NCI-H446 treated with DMSO at 0.1 percent for 48 hours (cell line): Measurements from ENCODE around the gene SIL1.

Experiments
- DNase-seq: peaks from one replicate; lab custom pipeline; 2025; lab: John Stamatoyannopoulos, UW

SIL1 gene

GRCh38 chr5:138979684-138980280 lies 218.4 kb downstream of the SIL1 start:
- no peak for DNase-seq

GRCh38 chr5:138978581-138978980 lies 219.6 kb downstream of the SIL1 start:
- no peak for DNase-seq

- DNase-seq = no peak
Observed at GRCh38 chr5:138978080-138978479, 220.1 kb downstream of the SIL1 start.

GRCh38 chr5:138975098-138975847 lies 222.9 kb downstream of the SIL1 start:
- no peak for DNase-seq

- DNase-seq = peak; percentile 84
Observed at GRCh38 chr5:138974227-138975063, 223.7 kb downstream of the SIL1 start.

GRCh38 chr5:138972836-138973235 lies 225.3 kb downstream of the SIL1 start:
- no peak for DNase-seq

- DNase-seq = no peak
Observed at GRCh38 chr5:138972230-138972629, 225.9 kb downstream of the SIL1 start.

GRCh38 chr5:138969323-138970002 lies 228.7 kb downstream of the SIL1 start:
- peak; percentile 64 for DNase-seq

- DNase-seq = no peak
Observed at GRCh38 chr5:138968601-138969000, 229.6 kb downstream of the SIL1 start.

- DNase-seq = no peak
Observed at GRCh38 chr5:138967791-138968448, 230.2 kb downstream of the SIL1 start.

- no peak for DNase-seq
Observed at GRCh38 chr5:138966236-138966985, 231.8 kb downstream of the SIL1 start.

GRCh38 chr5:138965626-138966025 lies 232.5 kb downstream of the SIL1 start:
- DNase-seq = no peak

GRCh38 chr5:138964647-138965201 lies 233.4 kb downstream of the SIL1 start:
- no peak for DNase-seq

GRCh38 chr5:138963763-138964371 lies 234.3 kb downstream of the SIL1 start:
- DNase-seq = no peak

GRCh38 chr5:138962614-138963370 lies 235.4 kb downstream of the SIL1 start:
- DNase-seq = no peak

- no peak for DNase-seq
Observed at GRCh38 chr5:138961729-138962128, 236.4 kb downstream of the SIL1 start.

- no peak for DNase-seq
Observed at GRCh38 chr5:138961221-138961620, 236.9 kb downstream of the SIL1 start.

- DNase-seq = peak; percentile 60
Observed at GRCh38 chr5:138960145-138960692, 237.9 kb downstream of the SIL1 start.

- no peak for DNase-seq
Observed at GRCh38 chr5:138956801-138957200, 241.4 kb downstream of the SIL1 start.
